Activated naive CD8-positive, alpha-beta T cell treated with anti-CD3 and anti-CD28 coated beads, Interleukin-2, amount 50 U/mL, for 24 hours (primary cell): ENCODE data around the gene PCSK2.

Experiments used
- ATAC-seq: fragments of 150-1000 bp; cut with Tn5 transposase; one replicate; pipeline ENCODE4 v1.10.0; 2021
- DNase-seq: peaks from one replicate; pipeline ENCODE4 v3.0.0; 2021
- H3K27ac Mint-ChIP-seq: one replicate; pipeline ENCODE4 v1.8.0; 2021; ENCODE audit warnings: mild to moderate bottlenecking, mixed read lengths
- H3K27me3 Mint-ChIP-seq: one replicate; pipeline ENCODE4 v1.8.0; 2021; ENCODE audit warnings: mixed read lengths
- H3K36me3 Mint-ChIP-seq: one replicate; pipeline ENCODE4 v1.8.0; 2021; ENCODE audit warnings: low read depth, mixed read lengths
- H3K4me1 Mint-ChIP-seq: one replicate; pipeline ENCODE4 v1.8.0; 2021; ENCODE audit warnings: mixed read lengths
- H3K4me3 Mint-ChIP-seq: one replicate; pipeline ENCODE4 v1.8.0; 2021; ENCODE audit warnings: mild to moderate bottlenecking, moderate library complexity, mixed read lengths
- H3K9me3 Mint-ChIP-seq: one replicate; pipeline ENCODE4 v1.8.0; 2021; ENCODE audit warnings: mixed read lengths

Gene PCSK2

GRCh38 chr20:17446171-17446570 is 219.3 kb downstream of the PCSK2 start:
- Mint-ChIP-seq H3K27ac (no peak overlapping the region), H3K9me3 (no peaks in the 10 kb centered on the region), H3K4me1 (no peaks in the 10 kb centered on the region), H3K27me3 (peaks cover 13% of the 10 kb centered on the region), H3K4me3 (no peak overlapping the region), H3K36me3 (no peaks in the 10 kb centered on the region)
- no peak for ATAC-seq
- DNase-seq = no peak

GRCh38 chr20:17448071-17448470 is 221.2 kb downstream of the PCSK2 start:
- H3K27me3 Mint-ChIP-seq = peaks cover 14% of the 10 kb centered on the region
- no peak overlapping the region for H3K4me3 Mint-ChIP-seq
- H3K27ac Mint-ChIP-seq = no peak overlapping the region
- ATAC-seq (no peak), DNase-seq (no peak)
- no peaks in the 10 kb centered on the region for H3K9me3 Mint-ChIP-seq
- H3K4me1 Mint-ChIP-seq = no peaks in the 10 kb centered on the region
- H3K36me3 Mint-ChIP-seq = no peaks in the 10 kb centered on the region

DNA sequence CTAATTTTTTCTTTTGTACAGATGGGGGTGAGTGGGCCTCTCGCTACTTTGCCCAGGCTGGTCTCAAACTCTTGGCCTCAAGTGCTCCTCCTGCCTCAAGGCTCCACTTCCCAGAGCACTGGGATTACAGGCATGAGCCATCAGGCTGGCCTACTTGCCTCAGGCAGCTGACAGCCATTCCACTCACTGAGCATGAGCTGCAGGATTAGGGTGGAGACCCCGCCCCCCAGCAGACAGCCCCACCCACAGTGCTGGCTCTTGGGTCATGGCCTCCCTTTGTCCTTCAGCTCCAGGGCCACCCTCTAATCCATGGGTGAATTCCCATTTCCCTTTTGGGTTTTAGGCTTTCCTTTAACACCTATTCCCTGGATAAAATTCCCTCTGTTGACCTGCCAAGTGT is 222.2 kb downstream of the PCSK2 start:
- no peaks in the 10 kb centered on the region for H3K36me3 Mint-ChIP-seq
- H3K4me3 Mint-ChIP-seq = no peak overlapping the region
- DNase-seq = no peak
- no peaks in the 10 kb centered on the region for H3K4me1 Mint-ChIP-seq
- peaks cover 13% of the 10 kb centered on the region for H3K27me3 Mint-ChIP-seq
- no peaks in the 10 kb centered on the region for H3K9me3 Mint-ChIP-seq
- H3K27ac Mint-ChIP-seq = no peak overlapping the region
- no peak for ATAC-seq

DNA sequence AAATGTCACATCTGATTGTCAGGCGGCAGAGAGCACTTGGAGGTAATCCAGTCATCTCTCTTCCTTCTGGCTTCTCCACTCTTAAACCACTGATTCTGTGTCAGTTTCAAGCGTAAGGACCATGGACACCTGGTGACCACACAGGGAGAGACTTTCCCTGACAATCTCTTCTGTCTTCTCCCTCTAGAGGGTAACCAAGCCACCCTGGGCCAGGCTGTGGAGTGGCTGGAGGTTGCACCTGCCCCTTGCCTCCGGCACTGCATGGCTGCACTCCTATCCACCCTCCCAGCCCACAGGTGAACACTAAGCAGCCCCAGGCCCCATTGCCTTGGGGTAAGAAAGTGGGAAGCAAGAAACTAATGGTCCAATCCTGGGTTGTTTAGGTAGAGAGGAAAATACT is 225.6 kb downstream of the PCSK2 start:
- DNase-seq (no peak), ATAC-seq (no peak)
- Mint-ChIP-seq H3K4me3 (no peak overlapping the region), H3K27me3 (peaks cover 7% of the 10 kb centered on the region), H3K27ac (no peak overlapping the region), H3K36me3 (no peaks in the 10 kb centered on the region), H3K4me1 (no peaks in the 10 kb centered on the region), H3K9me3 (no peaks in the 10 kb centered on the region)

- peaks cover 7% of the 10 kb centered on the region for H3K27me3 Mint-ChIP-seq
- H3K9me3 Mint-ChIP-seq = no peaks in the 10 kb centered on the region
- H3K27ac Mint-ChIP-seq = no peak overlapping the region
- H3K4me1 Mint-ChIP-seq = no peaks in the 10 kb centered on the region
- ATAC-seq = no peak
- H3K36me3 Mint-ChIP-seq = no peaks in the 10 kb centered on the region
- no peak for DNase-seq
- no peak overlapping the region for H3K4me3 Mint-ChIP-seq
These were observed 226.8 kb downstream of the PCSK2 start for GRCh38 chr20:17453592-17453991.

DNA sequence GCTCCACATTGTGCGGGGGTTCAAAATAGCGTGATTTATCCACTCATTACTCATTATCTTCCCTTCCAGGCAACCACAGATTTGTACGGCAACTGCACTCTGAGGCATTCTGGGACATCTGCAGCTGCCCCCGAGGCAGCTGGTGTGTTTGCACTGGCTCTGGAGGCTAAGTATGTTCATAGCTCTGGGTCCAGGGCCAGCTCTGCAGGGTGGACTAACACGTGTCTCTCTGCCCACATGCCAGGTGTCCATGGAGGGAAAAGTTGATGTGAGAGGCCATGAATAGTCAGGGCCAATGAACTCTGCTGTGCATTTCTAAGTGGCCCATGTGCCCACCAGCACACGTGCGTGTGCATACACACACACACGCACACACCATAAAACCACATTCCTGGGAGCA is 229.4 kb downstream of the PCSK2 start:
- ATAC-seq (no peak), DNase-seq (no peak)
- Mint-ChIP-seq H3K27ac (no peak overlapping the region), H3K36me3 (no peaks in the 10 kb centered on the region), H3K27me3 (peaks cover 5% of the 10 kb centered on the region), H3K9me3 (peaks cover 4% of the 10 kb centered on the region), H3K4me1 (peaks cover 5% of the 10 kb centered on the region), H3K4me3 (no peak overlapping the region)

GRCh38 chr20:17457079-17457478 is 230.2 kb downstream of the PCSK2 start:
- Mint-ChIP-seq H3K4me3 (no peak overlapping the region), H3K36me3 (no peaks in the 10 kb centered on the region)

DNA sequence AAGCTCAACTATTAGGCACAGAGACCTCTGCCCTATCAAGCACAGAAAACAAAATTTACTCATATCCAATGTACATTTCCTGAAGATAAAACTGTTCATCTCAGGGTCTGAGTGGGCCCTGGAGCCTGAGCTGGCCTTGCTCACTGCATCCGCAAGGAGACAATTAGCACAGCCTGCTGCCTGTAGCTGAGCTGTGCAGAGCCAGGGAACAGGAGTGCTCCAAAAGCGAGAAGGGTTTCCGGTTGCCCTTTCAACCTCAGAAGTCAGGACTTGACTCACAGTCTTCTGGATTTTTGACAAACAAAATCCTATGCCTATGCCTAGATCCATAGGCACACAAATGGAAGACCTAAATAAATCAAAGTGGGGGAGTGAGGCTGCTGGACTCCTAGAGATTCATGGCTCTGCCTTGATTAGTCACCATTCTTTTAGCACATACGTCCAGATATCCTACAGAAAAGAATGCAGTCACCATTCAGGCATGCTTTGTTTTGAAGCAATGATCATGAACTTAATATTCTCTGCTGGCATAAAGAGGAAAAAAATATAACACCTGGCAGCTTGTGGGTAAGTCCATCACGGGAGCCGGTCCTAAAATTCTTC is 230.8 kb downstream of the PCSK2 start:
- peaks cover 2% of the 10 kb centered on the region for H3K27me3 Mint-ChIP-seq
- peaks cover 4% of the 10 kb centered on the region for H3K9me3 Mint-ChIP-seq
- H3K36me3 Mint-ChIP-seq = no peaks in the 10 kb centered on the region
- ATAC-seq = no peak
- H3K27ac Mint-ChIP-seq = no peak overlapping the region
- H3K4me3 Mint-ChIP-seq = no peak overlapping the region
- H3K4me1 Mint-ChIP-seq = peaks cover 5% of the 10 kb centered on the region
- no peak for DNase-seq

More at GRCh38 chr20:17457079-17457478, 230.2 kb downstream of the PCSK2 start:
- no peak for ATAC-seq
- peaks cover 5% of the 10 kb centered on the region for H3K4me1 Mint-ChIP-seq
- no peak for DNase-seq
- peaks cover 4% of the 10 kb centered on the region for H3K27me3 Mint-ChIP-seq
- peaks cover 4% of the 10 kb centered on the region for H3K9me3 Mint-ChIP-seq
- H3K27ac Mint-ChIP-seq = no peak overlapping the region

DNA sequence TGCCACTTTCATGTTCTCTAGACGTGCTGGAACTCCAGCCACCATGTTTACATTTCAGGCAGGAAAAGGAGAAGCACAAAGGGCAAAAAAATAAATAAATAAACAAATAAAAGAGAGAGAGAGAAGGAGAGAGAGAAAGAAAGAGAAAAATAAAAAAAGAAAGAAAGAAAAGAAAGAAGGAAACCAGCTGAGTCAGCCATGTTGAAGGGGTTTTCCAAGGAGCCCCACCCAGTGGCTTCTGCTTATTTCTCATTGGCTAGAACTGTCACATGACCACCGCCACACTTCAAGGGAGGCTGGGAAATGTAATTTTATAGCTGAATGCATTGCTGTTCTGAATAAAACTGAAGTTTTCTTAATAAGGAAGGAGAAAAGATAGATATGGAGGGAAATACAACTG is 233.3 kb downstream of the PCSK2 start:
- Mint-ChIP-seq H3K4me3 (no peak overlapping the region), H3K9me3 (peaks cover 4% of the 10 kb centered on the region), H3K27ac (no peak overlapping the region), H3K27me3 (no peaks in the 10 kb centered on the region), H3K4me1 (peaks cover 5% of the 10 kb centered on the region), H3K36me3 (no peaks in the 10 kb centered on the region)
- DNase-seq (no peak), ATAC-seq (no peak)

DNA sequence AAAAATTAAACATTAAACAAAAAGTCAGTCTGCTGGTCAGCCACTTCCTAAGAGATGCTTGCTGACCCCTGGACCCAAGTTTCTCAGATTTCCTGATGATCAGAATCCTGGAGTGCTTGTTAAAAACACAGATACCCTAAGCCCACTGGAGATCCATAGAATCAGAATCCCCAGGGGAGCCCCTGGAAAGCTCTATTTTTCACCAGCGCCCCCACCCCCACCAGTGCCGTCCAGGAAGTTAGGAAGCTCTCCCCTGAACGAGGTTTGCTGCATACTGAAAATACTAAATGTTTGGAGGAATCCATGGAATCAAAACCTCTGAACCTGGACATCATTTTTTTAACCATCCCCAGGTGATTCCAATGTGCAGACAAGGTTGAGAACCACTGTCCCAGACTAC is 235.1 kb downstream of the PCSK2 start:
- H3K27me3 Mint-ChIP-seq = no peaks in the 10 kb centered on the region
- ATAC-seq = no peak
- H3K27ac Mint-ChIP-seq = no peak overlapping the region
- no peak overlapping the region for H3K4me3 Mint-ChIP-seq
- H3K9me3 Mint-ChIP-seq = peaks cover 4% of the 10 kb centered on the region
- peaks cover 5% of the 10 kb centered on the region for H3K4me1 Mint-ChIP-seq
- no peak for DNase-seq
- no peaks in the 10 kb centered on the region for H3K36me3 Mint-ChIP-seq

- H3K27me3 Mint-ChIP-seq = no peaks in the 10 kb centered on the region
- no peak overlapping the region for H3K4me3 Mint-ChIP-seq
- H3K4me1 Mint-ChIP-seq = peaks cover 5% of the 10 kb centered on the region
- H3K36me3 Mint-ChIP-seq = no peaks in the 10 kb centered on the region
- H3K9me3 Mint-ChIP-seq = peaks cover 4% of the 10 kb centered on the region
- ATAC-seq (no peak), DNase-seq (no peak)
- H3K27ac Mint-ChIP-seq = no peak overlapping the region
These were observed 236.9 kb downstream of the PCSK2 start for GRCh38 chr20:17463711-17464110.

DNA sequence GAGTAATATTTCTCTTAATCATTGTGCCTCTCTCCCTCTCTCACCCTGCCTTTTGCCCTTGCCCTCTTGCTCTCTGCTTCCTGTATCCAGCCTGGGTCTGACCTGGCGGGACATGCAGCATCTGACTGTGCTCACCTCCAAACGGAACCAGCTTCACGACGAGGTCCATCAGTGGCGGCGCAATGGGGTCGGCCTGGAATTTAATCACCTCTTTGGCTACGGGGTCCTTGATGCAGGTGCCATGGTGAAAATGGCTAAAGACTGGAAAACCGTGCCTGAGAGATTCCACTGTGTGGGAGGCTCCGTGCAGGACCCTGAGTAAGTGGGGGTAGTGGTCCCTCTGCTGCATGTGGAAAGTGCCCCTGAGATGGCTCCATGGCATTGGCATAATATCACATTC is 238.4 kb downstream of the PCSK2 start:
- no peak for ATAC-seq
- Mint-ChIP-seq H3K36me3 (no peaks in the 10 kb centered on the region), H3K9me3 (peaks cover 3% of the 10 kb centered on the region), H3K27me3 (no peaks in the 10 kb centered on the region), H3K27ac (no peak overlapping the region), H3K4me1 (peaks cover 2% of the 10 kb centered on the region), H3K4me3 (no peak overlapping the region)
- no peak for DNase-seq

- no peak for DNase-seq
- no peaks in the 10 kb centered on the region for H3K9me3 Mint-ChIP-seq
- no peaks in the 10 kb centered on the region for H3K36me3 Mint-ChIP-seq
- ATAC-seq = no peak
- no peaks in the 10 kb centered on the region for H3K27me3 Mint-ChIP-seq
- no peak overlapping the region for H3K27ac Mint-ChIP-seq
- H3K4me3 Mint-ChIP-seq = no peak overlapping the region
- H3K4me1 Mint-ChIP-seq = no peaks in the 10 kb centered on the region
These were observed 239.8 kb downstream of the PCSK2 start for GRCh38 chr20:17466641-17467040.

DNA sequence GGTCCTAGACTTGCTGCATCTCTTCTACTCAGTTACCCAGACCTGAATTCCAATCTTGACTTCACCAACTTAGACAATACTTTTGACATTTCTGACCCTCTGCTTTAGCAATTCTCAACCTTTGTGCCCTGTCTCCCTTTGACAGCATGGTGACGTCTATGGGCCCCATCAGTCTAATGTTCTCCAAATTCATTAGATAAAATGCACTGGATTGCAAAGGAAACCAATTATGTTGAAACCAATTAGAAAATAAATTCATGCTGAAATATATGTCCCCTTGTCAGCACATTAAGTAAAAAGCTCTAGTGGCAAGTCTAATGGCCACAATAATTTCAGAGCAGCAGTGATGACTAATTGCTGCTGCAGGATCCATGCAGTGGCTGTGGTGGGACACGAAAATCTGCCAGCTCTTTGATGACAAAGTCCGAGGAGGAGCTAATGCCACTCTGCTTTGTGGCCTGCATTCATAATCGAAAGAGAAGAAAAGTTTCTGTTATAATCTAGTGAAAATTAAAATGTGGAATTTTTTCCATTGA is 240.3 kb downstream of the PCSK2 start:
- Mint-ChIP-seq H3K9me3 (no peaks in the 10 kb centered on the region), H3K4me1 (no peaks in the 10 kb centered on the region), H3K36me3 (no peaks in the 10 kb centered on the region), H3K4me3 (no peak overlapping the region), H3K27me3 (peaks cover 1% of the 10 kb centered on the region), H3K27ac (no peak overlapping the region)
- ATAC-seq (no peak), DNase-seq (no peak)

DNA sequence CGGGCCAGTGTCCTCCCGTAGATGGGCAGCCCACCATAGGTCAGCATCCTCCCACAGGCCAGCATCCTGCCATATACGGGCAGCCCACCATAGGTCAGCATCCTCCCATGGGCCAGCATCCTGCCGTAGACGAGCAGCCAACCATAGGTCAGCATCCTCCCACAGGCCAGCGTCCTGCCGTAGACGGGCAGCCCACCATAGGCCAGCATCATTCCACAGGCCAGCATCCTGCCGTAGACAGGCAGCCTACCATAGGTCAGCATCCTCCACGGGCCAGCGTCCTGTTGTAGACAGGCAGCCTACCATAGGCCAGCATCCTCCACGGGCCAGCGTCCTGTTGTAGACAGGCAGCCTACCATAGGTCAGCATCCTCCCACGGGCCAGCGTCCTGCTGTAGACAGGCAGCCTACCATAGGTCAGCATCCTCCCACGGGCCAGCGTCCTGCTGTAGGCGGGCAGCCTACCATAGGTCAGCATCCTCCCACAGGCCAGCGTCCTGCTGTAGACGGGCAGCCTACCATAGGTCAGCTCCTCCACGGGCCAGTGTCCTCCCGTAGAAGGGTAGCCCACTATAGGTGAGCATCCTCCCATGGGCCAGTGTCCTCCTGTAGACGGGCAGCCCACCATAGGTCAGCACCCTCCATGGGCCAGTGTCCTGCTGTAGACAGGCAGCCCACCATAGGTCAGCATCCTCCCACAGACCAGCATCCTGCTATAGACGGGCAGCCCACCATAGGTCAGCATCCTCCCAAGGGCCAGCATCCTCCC is 241.4 kb downstream of the PCSK2 start:
- H3K4me1 Mint-ChIP-seq = no peaks in the 10 kb centered on the region
- peaks cover 2% of the 10 kb centered on the region for H3K27me3 Mint-ChIP-seq
- ATAC-seq = no peak
- no peak for DNase-seq
- no peak overlapping the region for H3K4me3 Mint-ChIP-seq
- H3K9me3 Mint-ChIP-seq = no peaks in the 10 kb centered on the region
- H3K27ac Mint-ChIP-seq = no peak overlapping the region
- no peaks in the 10 kb centered on the region for H3K36me3 Mint-ChIP-seq
